ENCODE results near the gene PRKN.

Gene PRKN

GRCh38 chr6:162603231-162604015, 124.1 kb downstream of the PRKN start:
- Histone ChIP-seq H2BK120ac (ENCODE audit: low read depth, low read length) (no peak overlapping the region), H3K27ac (ENCODE audit: low read length, poor library complexity, severe bottlenecking) (no peak overlapping the region), H2BK5ac (ENCODE audit: low read depth, low read length, poor library complexity, severe bottlenecking) (no peak overlapping the region), H2AK5ac (ENCODE audit: low read length, severe bottlenecking) (no peak overlapping the region), H3K27me3 (ENCODE audit: control insufficient read depth in 1 of 2, insufficient read depth in 1 of 2, low read length in 2 of 2) (no peaks in the 10 kb centered on the region), H4K91ac (ENCODE audit: low read length) (no peak overlapping the region), H3K18ac (ENCODE audit: low read depth in 1 of 2, low read length in 2 of 2) (no peak overlapping the region), H3K4ac (ENCODE audit: low read depth in 1 of 2, low read length in 2 of 2) (no peak overlapping the region), H3K4me3 (ENCODE audit: insufficient read depth in 1 of 2, low read depth in 1 of 2, low read length in 2 of 2) (no peak overlapping the region), H3K4me2 (ENCODE audit: low read length, poor library complexity, severe bottlenecking) (no peak overlapping the region), H3K14ac (ENCODE audit: low read length in 2 of 2) (no peak overlapping the region), H2BK15ac (ENCODE audit: low read depth, poor library complexity, severe bottlenecking) (no peak overlapping the region), H3K4me1 (ENCODE audit: control insufficient read depth, insufficient read depth, low read depth, low read length) (no peaks in the 10 kb centered on the region), H3K79me1 (replicated peaks; ENCODE audit: low read length, poor library complexity, severe bottlenecking) (no peaks in the 10 kb centered on the region), H3K9ac (ENCODE audit: low read length) (no peak overlapping the region), H4K8ac (ENCODE audit: low read length) (no peak overlapping the region), H3K36me3 (ENCODE audit: control insufficient read depth in 1 of 2, insufficient read depth in 2 of 2, low read depth in 1 of 2, low read length in 2 of 2) (no peaks in the 10 kb centered on the region), H2AFZ (ENCODE audit: low read depth, low read length) (no peak overlapping the region), H3K9me3 (ENCODE audit: control insufficient read depth, low read length) (no peaks in the 10 kb centered on the region), H3K23ac (ENCODE audit: low read length in 2 of 2) (no peak overlapping the region), H2BK12ac (ENCODE audit: low read length in 2 of 2) (no peak overlapping the region)
- WGBS: 87% methylated on average over 12 of the region's 13 CpGs
- DNase-seq: no peak

GRCh38 chr6:162602759-162603158, 124.8 kb downstream of the PRKN start:
- Histone ChIP-seq H2BK5ac (ENCODE audit: low read depth, low read length, poor library complexity, severe bottlenecking) (no peak overlapping the region), H2BK15ac (ENCODE audit: low read depth, poor library complexity, severe bottlenecking) (no peak overlapping the region), H3K14ac (ENCODE audit: low read length in 2 of 2) (no peak overlapping the region), H2BK12ac (ENCODE audit: low read length in 2 of 2) (no peak overlapping the region), H2AFZ (ENCODE audit: low read depth, low read length) (no peak overlapping the region), H3K27me3 (ENCODE audit: control insufficient read depth in 1 of 2, insufficient read depth in 1 of 2, low read length in 2 of 2) (no peaks in the 10 kb centered on the region), H3K18ac (ENCODE audit: low read depth in 1 of 2, low read length in 2 of 2) (no peak overlapping the region), H2AK5ac (ENCODE audit: low read length, severe bottlenecking) (no peak overlapping the region), H3K36me3 (ENCODE audit: control insufficient read depth in 1 of 2, insufficient read depth in 2 of 2, low read depth in 1 of 2, low read length in 2 of 2) (no peaks in the 10 kb centered on the region), H3K23ac (ENCODE audit: low read length in 2 of 2) (no peak overlapping the region), H3K79me1 (replicated peaks; ENCODE audit: low read length, poor library complexity, severe bottlenecking) (no peaks in the 10 kb centered on the region), H3K4me2 (ENCODE audit: low read length, poor library complexity, severe bottlenecking) (no peak overlapping the region), H4K8ac (ENCODE audit: low read length) (no peak overlapping the region), H2BK120ac (ENCODE audit: low read depth, low read length) (no peak overlapping the region), H3K27ac (ENCODE audit: low read length, poor library complexity, severe bottlenecking) (no peak overlapping the region), H4K91ac (ENCODE audit: low read length) (no peak overlapping the region), H3K4me3 (ENCODE audit: insufficient read depth in 1 of 2, low read depth in 1 of 2, low read length in 2 of 2) (no peak overlapping the region), H3K4me1 (ENCODE audit: control insufficient read depth, insufficient read depth, low read depth, low read length) (no peaks in the 10 kb centered on the region), H3K9ac (ENCODE audit: low read length) (no peak overlapping the region), H3K4ac (ENCODE audit: low read depth in 1 of 2, low read length in 2 of 2) (no peak overlapping the region), H3K9me3 (ENCODE audit: control insufficient read depth, low read length) (no peaks in the 10 kb centered on the region)
- DNase-seq: no peak
- 90% methylated on average over 5 of the region's 6 CpGs for WGBS

- Histone ChIP-seq H3K9ac (ENCODE audit: low read length) (no peak overlapping the region), H2BK120ac (ENCODE audit: low read depth, low read length) (no peak overlapping the region), H3K36me3 (ENCODE audit: control insufficient read depth in 1 of 2, insufficient read depth in 2 of 2, low read depth in 1 of 2, low read length in 2 of 2) (no peaks in the 10 kb centered on the region), H3K9me3 (ENCODE audit: control insufficient read depth, low read length) (no peaks in the 10 kb centered on the region), H2BK5ac (ENCODE audit: low read depth, low read length, poor library complexity, severe bottlenecking) (no peak overlapping the region), H2BK15ac (ENCODE audit: low read depth, poor library complexity, severe bottlenecking) (no peak overlapping the region), H3K4me1 (ENCODE audit: control insufficient read depth, insufficient read depth, low read depth, low read length) (no peaks in the 10 kb centered on the region), H2AK5ac (ENCODE audit: low read length, severe bottlenecking) (no peak overlapping the region), H2BK12ac (ENCODE audit: low read length in 2 of 2) (no peak overlapping the region), H3K4me3 (ENCODE audit: insufficient read depth in 1 of 2, low read depth in 1 of 2, low read length in 2 of 2) (no peak overlapping the region), H3K27ac (ENCODE audit: low read length, poor library complexity, severe bottlenecking) (no peak overlapping the region), H3K14ac (ENCODE audit: low read length in 2 of 2) (no peak overlapping the region), H3K4me2 (ENCODE audit: low read length, poor library complexity, severe bottlenecking) (no peak overlapping the region), H3K18ac (ENCODE audit: low read depth in 1 of 2, low read length in 2 of 2) (no peak overlapping the region), H3K4ac (ENCODE audit: low read depth in 1 of 2, low read length in 2 of 2) (no peak overlapping the region), H4K8ac (ENCODE audit: low read length) (no peak overlapping the region), H4K91ac (ENCODE audit: low read length) (no peak overlapping the region), H3K79me1 (replicated peaks; ENCODE audit: low read length, poor library complexity, severe bottlenecking) (no peaks in the 10 kb centered on the region), H3K23ac (ENCODE audit: low read length in 2 of 2) (no peak overlapping the region), H2AFZ (ENCODE audit: low read depth, low read length) (no peak overlapping the region), H3K27me3 (ENCODE audit: control insufficient read depth in 1 of 2, insufficient read depth in 1 of 2, low read length in 2 of 2) (no peaks in the 10 kb centered on the region)
- DNase-seq: no peak
- 67% methylated on average over 1 of the region's 5 CpGs for WGBS
These were observed 130.9 kb downstream of the PRKN start for GRCh38 chr6:162596676-162597075.

GRCh38 chr6:162591517-162591916, 136.0 kb downstream of the PRKN start:
- no peak overlapping the region for H3K9ac ChIP-seq (ENCODE audit: low read length)
- H3K23ac ChIP-seq (ENCODE audit: low read length in 2 of 2): no peak overlapping the region
- H2AK5ac ChIP-seq (ENCODE audit: low read length, severe bottlenecking): no peak overlapping the region
- DNase-seq: no peak
- H2BK12ac ChIP-seq (ENCODE audit: low read length in 2 of 2): no peak overlapping the region
- no peak overlapping the region for H3K4me3 ChIP-seq (ENCODE audit: insufficient read depth in 1 of 2, low read depth in 1 of 2, low read length in 2 of 2)
- H3K4me1 ChIP-seq (ENCODE audit: control insufficient read depth, insufficient read depth, low read depth, low read length): no peaks in the 10 kb centered on the region
- H3K27ac ChIP-seq (ENCODE audit: low read length, poor library complexity, severe bottlenecking): no peak overlapping the region
- H4K8ac ChIP-seq (ENCODE audit: low read length): no peak overlapping the region
- no peaks in the 10 kb centered on the region for H3K27me3 ChIP-seq (ENCODE audit: control insufficient read depth in 1 of 2, insufficient read depth in 1 of 2, low read length in 2 of 2)
- no peak overlapping the region for H2BK15ac ChIP-seq (ENCODE audit: low read depth, poor library complexity, severe bottlenecking)
- no peak overlapping the region for H3K14ac ChIP-seq (ENCODE audit: low read length in 2 of 2)
- H2BK5ac ChIP-seq (ENCODE audit: low read depth, low read length, poor library complexity, severe bottlenecking): no peak overlapping the region
- no peaks in the 10 kb centered on the region for H3K9me3 ChIP-seq (ENCODE audit: control insufficient read depth, low read length)
- no peak overlapping the region for H2AFZ ChIP-seq (ENCODE audit: low read depth, low read length)
- no peak overlapping the region for H2BK120ac ChIP-seq (ENCODE audit: low read depth, low read length)
- no peak overlapping the region for H3K18ac ChIP-seq (ENCODE audit: low read depth in 1 of 2, low read length in 2 of 2)
- H3K36me3 ChIP-seq (ENCODE audit: control insufficient read depth in 1 of 2, insufficient read depth in 2 of 2, low read depth in 1 of 2, low read length in 2 of 2): no peaks in the 10 kb centered on the region
- no peak overlapping the region for H3K4ac ChIP-seq (ENCODE audit: low read depth in 1 of 2, low read length in 2 of 2)
- H3K4me2 ChIP-seq (ENCODE audit: low read length, poor library complexity, severe bottlenecking): no peak overlapping the region
- H4K91ac ChIP-seq (ENCODE audit: low read length): no peak overlapping the region
- no peaks in the 10 kb centered on the region for H3K79me1 ChIP-seq (replicated peaks; ENCODE audit: low read length, poor library complexity, severe bottlenecking)
